DMS 273 (cell line): Measurements from ENCODE around the gene CD19.
"Not testable (repeated sequence)": the region's sequence is repeated elsewhere in the genome, so short reads cannot be mapped to it uniquely, and the experiment has no call there.

Experiments used
- DNase-seq: peaks from one replicate; lab custom pipeline; 2025; ENCODE audit not compliant: unreplicated experiment; lab: John Stamatoyannopoulos, UW

Gene CD19

GRCh38 chr16:28980330-28980729 lies 48.6 kb downstream of the CD19 start:
- not testable (repeated sequence) for DNase-seq

DNA sequence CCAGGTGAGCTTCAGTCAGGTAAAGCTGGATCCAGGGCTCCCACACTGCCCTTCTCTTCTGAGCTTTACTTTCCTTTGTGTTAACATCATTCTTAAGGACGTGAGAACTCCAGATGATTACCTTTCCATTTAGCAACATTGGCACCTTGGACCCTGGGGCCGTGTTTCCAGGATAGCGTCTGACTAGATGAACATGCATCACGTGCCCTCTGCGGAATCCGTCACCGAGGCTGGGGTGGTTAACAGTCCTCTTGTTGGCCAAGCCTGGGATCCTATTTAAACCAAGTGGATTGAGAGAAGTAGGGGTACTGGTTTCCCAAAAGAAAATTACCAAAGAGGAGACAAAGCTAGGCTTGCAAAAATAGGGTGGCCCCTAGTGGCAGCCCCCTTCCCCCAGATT lies 49.2 kb downstream of the CD19 start:
- DNase-seq, result no peak

DNA sequence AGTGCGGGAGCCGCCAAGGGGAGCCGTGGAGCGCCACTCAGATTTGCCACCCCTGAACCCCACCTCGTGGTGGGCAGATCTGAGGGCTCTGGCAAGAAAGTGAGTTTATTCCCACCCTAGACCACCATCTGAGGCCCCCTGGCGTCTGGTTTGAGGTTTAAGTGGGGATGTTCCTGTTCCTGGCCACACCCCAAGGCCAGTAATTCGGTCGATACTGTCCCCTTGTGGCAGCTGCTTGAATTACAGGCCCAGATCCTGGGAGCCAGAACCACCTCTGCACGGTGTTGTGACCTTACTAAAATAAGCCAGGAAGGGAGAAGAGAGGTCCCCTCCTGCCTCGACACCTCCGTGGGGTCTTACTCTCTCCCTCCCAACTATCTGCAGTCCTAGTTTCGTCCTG lies 49.7 kb downstream of the CD19 start:
- DNase-seq, result peak; percentile 68

DNA sequence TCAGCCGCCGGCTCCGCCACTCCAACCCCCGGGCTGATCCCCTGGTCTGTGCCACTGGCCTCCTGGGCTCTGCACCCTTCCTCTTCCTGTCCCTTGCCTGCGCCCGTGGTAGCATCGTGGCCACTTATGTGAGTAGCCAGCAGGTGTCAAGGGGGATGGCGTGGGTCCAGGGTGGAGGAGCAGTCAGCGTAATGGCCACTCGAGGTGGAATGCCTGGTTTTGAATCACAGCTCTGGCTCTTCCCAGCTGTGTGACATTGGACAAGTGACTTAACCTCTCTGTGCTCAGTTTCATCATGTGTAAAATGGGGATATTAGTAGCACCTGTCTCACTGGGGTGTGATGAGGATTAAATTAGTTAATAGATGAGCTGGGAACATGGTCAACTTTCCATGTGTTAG lies 50.6 kb downstream of the CD19 start:
- no peak for DNase-seq

GRCh38 chr16:28982949-28983348 lies 51.2 kb downstream of the CD19 start:
- DNase-seq, result no peak

- DNase-seq, result no peak
Observed at GRCh38 chr16:28983644-28984043, 51.9 kb downstream of the CD19 start.

- no peak for DNase-seq
Observed at GRCh38 chr16:28984091-28984490, 52.3 kb downstream of the CD19 start.

DNA sequence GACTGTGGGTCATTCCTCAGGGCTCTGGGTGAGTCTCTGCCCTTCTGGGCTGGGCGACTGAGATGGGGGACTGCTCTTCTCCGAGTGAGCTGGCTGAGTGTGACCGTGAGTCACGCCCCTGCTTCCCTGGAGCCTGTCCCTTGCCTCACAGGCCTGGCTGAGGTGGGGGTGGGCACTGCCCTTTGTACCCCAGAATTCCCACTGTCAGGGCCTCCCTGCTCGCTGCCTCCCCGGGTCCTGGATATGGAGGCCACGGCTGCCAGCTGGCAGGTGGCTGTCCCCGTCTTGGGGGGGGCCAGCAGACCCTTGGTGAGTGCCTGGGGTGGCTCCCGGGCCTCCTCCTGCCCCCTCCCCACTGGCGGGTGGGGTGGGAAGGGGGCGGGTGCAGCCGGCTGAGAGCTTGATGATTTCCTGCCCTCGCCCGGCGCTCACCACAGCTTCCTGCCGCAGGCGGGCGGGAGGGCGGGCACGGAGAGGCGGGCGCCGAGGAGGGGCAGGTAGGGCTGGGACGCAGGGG lies 52.9 kb downstream of the CD19 start, which contains the start of gene LAT:
Gene LAT, plus strand, starts transcription at position 434 of the 517 bp plus-strand sequence. CDS start 366 bp downstream, outside the sequence.
- no peak for DNase-seq

GRCh38 chr16:28985211-28986041 lies 53.7 kb downstream of the CD19 start:
- no peak for DNase-seq

- no peak for DNase-seq
Observed at GRCh38 chr16:28986046-28986445, 54.3 kb downstream of the CD19 start.

DNA sequence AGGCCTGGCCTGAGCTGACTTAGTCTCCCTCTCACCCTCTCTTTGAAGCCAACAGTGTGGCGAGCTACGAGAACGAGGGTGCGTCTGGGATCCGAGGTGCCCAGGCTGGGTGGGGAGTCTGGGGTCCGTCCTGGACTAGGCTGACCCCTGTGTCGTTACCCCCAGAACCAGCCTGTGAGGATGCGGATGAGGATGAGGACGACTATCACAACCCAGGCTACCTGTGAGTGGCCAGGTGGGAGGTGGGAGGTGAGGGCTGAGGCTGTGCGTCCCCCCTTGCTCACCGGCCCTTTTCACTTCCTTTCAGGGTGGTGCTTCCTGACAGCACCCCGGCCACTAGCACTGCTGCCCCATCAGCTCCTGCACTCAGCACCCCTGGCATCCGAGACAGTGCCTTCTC lies 54.7 kb downstream of the CD19 start:
- DNase-seq, result no peak

DNA sequence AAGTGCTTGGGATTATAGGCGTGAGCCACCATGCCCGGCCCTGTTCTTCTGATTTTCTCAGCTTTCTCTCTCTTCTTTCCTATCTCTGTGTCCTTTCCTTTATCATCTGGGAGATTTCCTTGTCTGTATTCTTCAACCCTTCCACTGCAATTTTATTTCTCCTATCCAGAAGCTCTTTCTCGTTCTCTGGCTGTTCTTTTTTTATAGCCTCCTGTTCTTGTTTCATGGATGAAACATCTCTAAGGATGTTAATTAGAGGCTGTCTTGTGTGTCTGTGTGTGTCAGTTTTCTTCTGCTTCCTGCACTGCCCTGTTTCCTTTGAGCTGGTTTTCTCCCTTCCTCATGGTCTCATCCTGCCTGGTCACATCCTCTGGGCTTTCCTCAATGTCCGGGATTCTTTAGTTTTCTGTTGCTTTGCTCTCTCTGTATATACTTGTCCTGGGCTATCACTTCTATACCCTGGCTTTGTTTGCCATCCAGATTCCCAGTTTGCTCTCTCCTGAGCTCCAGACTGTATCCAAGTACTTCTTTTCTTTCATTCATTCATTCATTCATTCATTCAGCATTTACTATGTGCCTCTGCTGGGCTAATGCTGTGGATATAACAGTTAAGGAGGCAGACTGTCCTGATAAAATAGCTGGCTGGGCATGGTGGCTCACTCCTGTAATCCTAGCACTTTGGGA lies 55.5 kb downstream of the CD19 start:
- no peak for DNase-seq
